Measurements from ENCODE around the gene TAP2. TPM values are rescaled to one million over a fixed set of nuclear protein-coding genes. Genes with fewer than 3 reads are reported as not detected.

Gene TAP2
- total and polyA plus RNA-seq, 5 donors, result 11.2 to 23.3 (median 20.4) TPM

- no peaks in the 10 kb centered on the region for H3K27me3 ChIP-seq (ENCODE audit: control insufficient read depth, insufficient read depth)
- H3K9me3 ChIP-seq (ENCODE audit: control insufficient read depth, low read length), result no peaks in the 10 kb centered on the region
- no peaks in the 10 kb centered on the region for H3K4me1 ChIP-seq (ENCODE audit: control insufficient read depth, insufficient read depth, low read length)
- no peak overlapping the region for H3K4me3 ChIP-seq (ENCODE audit: low read length)
- no peak for ATAC-seq
- no peak for DNase-seq
- intact Hi-C loops (cut with DNase I), result no loop called here
- WGBS, result 79% methylated on average over 13 of the region's 13 CpGs
- H3K27ac ChIP-seq (ENCODE audit: low read length), result no peak overlapping the region
Measured at GRCh38 chr6:32832535-32832934, 6.0 kb downstream of the TAP2 start.

- intact Hi-C loops (cut with DNase I), result no loop called here
- DNase-seq, result no peak
- Histone ChIP-seq H3K9me3 (ENCODE audit: control insufficient read depth, low read length) (no peaks in the 10 kb centered on the region), H3K4me1 (ENCODE audit: control insufficient read depth, insufficient read depth, low read length) (no peaks in the 10 kb centered on the region), H3K27ac (ENCODE audit: low read length) (no peak overlapping the region), H3K4me3 (ENCODE audit: low read length) (no peak overlapping the region), H3K27me3 (ENCODE audit: control insufficient read depth, insufficient read depth) (no peaks in the 10 kb centered on the region)
- WGBS, result 88% methylated on average over 5 of the region's 5 CpGs
- no peak for ATAC-seq
Measured at GRCh38 chr6:32830936-32831335, 7.6 kb downstream of the TAP2 start.

GRCh38 chr6:32830017-32830416 lies 8.5 kb downstream of the TAP2 start:
- Histone ChIP-seq H3K27me3 (ENCODE audit: control insufficient read depth, insufficient read depth) (no peaks in the 10 kb centered on the region), H3K27ac (ENCODE audit: low read length) (no peak overlapping the region), H3K4me3 (ENCODE audit: low read length) (no peak overlapping the region), H3K9me3 (ENCODE audit: control insufficient read depth, low read length) (no peaks in the 10 kb centered on the region), H3K4me1 (ENCODE audit: control insufficient read depth, insufficient read depth, low read length) (no peaks in the 10 kb centered on the region)
- WGBS, result 96% methylated on average over 5 of the region's 5 CpGs
- intact Hi-C loops (cut with DNase I), result no loop called here
- no peak for ATAC-seq
- peak in 1 of 3 donors; percentile 22 for DNase-seq

GRCh38 chr6:32829495-32829894 lies 9.0 kb downstream of the TAP2 start:
- WGBS, result 81% methylated on average over 7 of the region's 7 CpGs

GRCh38 chr6:32827025-32827424 lies 11.5 kb downstream of the TAP2 start:
- Histone ChIP-seq H3K27me3 (ENCODE audit: control insufficient read depth, insufficient read depth) (no peaks in the 10 kb centered on the region), H3K4me3 (ENCODE audit: low read length) (no peak overlapping the region), H3K9me3 (ENCODE audit: control insufficient read depth, low read length) (no peaks in the 10 kb centered on the region), H3K27ac (ENCODE audit: low read length) (no peak overlapping the region), H3K4me1 (ENCODE audit: control insufficient read depth, insufficient read depth, low read length) (no peaks in the 10 kb centered on the region)
- DNase-seq (no peak), ATAC-seq (no peak)
- intact Hi-C loops (cut with DNase I), result loop anchor here in 1 of 4 donors (5.0 kb wide), 1 partner anchor 40 kb away; no protein-coding TSS in a partner anchor
- WGBS, result 76% methylated on average over 3 of the region's 3 CpGs

More at GRCh38 chr6:32829495-32829894, 9.0 kb downstream of the TAP2 start:
- H3K27ac ChIP-seq (ENCODE audit: low read length), result no peak overlapping the region
- no peaks in the 10 kb centered on the region for H3K4me1 ChIP-seq (ENCODE audit: control insufficient read depth, insufficient read depth, low read length)
- H3K9me3 ChIP-seq (ENCODE audit: control insufficient read depth, low read length), result no peaks in the 10 kb centered on the region
- no peaks in the 10 kb centered on the region for H3K27me3 ChIP-seq (ENCODE audit: control insufficient read depth, insufficient read depth)
- no peak overlapping the region for H3K4me3 ChIP-seq (ENCODE audit: low read length)
- intact Hi-C loops (cut with DNase I), result loop anchor here in 1 of 4 donors (5.0 kb wide), 1 partner anchor 38 kb away; no protein-coding TSS in a partner anchor
- DNase-seq, result peak in 1 of 3 donors; percentile 33
- peak; percentile 20 to 63 for ATAC-seq

- Histone ChIP-seq H3K9me3 (ENCODE audit: control insufficient read depth, low read length) (no peaks in the 10 kb centered on the region), H3K27me3 (ENCODE audit: control insufficient read depth, insufficient read depth) (no peaks in the 10 kb centered on the region), H3K4me3 (ENCODE audit: low read length) (no peak overlapping the region), H3K4me1 (ENCODE audit: control insufficient read depth, insufficient read depth, low read length) (no peaks in the 10 kb centered on the region), H3K27ac (ENCODE audit: low read length) (peak overlapping the region; percentile 9)
- DNase-seq (peak in 1 of 3 donors; percentile 28), ATAC-seq (peak; percentile 77 to 84)
- WGBS, result 29% methylated on average over 2 of the region's 2 CpGs
- intact Hi-C loops (cut with DNase I), result loop anchor here in 1 of 4 donors (5.0 kb wide), 1 partner anchor 41 kb away; no protein-coding TSS in a partner anchor
Measured at GRCh38 chr6:32825966-32826365, 12.6 kb downstream of the TAP2 start.

GRCh38 chr6:32819729-32820128 lies 18.8 kb downstream of the TAP2 start:
- ATAC-seq (no peak), DNase-seq (no peak)
- intact Hi-C loops (cut with DNase I), result no loop called here
- Histone ChIP-seq H3K4me1 (ENCODE audit: control insufficient read depth, insufficient read depth, low read length) (no peaks in the 10 kb centered on the region), H3K27ac (ENCODE audit: low read length) (no peak overlapping the region), H3K4me3 (ENCODE audit: low read length) (no peak overlapping the region), H3K27me3 (ENCODE audit: control insufficient read depth, insufficient read depth) (no peaks in the 10 kb centered on the region), H3K9me3 (ENCODE audit: control insufficient read depth, low read length) (no peaks in the 10 kb centered on the region)
- 63% methylated on average over 3 of the region's 3 CpGs for WGBS

GRCh38 chr6:32818867-32819266 lies 19.7 kb downstream of the TAP2 start:
- ATAC-seq, result no peak
- Histone ChIP-seq H3K4me1 (ENCODE audit: control insufficient read depth, insufficient read depth, low read length) (no peaks in the 10 kb centered on the region), H3K27me3 (ENCODE audit: control insufficient read depth, insufficient read depth) (no peaks in the 10 kb centered on the region), H3K4me3 (ENCODE audit: low read length) (no peak overlapping the region), H3K9me3 (ENCODE audit: control insufficient read depth, low read length) (no peaks in the 10 kb centered on the region), H3K27ac (ENCODE audit: low read length) (no peak overlapping the region)
- WGBS, result 72% methylated on average over 2 of the region's 2 CpGs
- intact Hi-C loops (cut with DNase I), result no loop called here
- DNase-seq, result no peak

GRCh38 chr6:32816746-32817204 lies 21.8 kb downstream of the TAP2 start, which contains the start of gene HLA-DOB:
Gene HLA-DOB, minus strand, starts transcription at chr6:32817002. Its CDS starts 51 bp downstream, at chr6:32816951.
- intact Hi-C loops (cut with DNase I), result no loop called here
- DNase-seq (no peak), ATAC-seq (peak in 1 of 2 donors; percentile 70)
- Histone ChIP-seq H3K4me3 (ENCODE audit: low read length) (no peak within 1 kb of the TSS), H3K9me3 (ENCODE audit: control insufficient read depth, low read length) (no peaks in the 10 kb centered on the region), H3K27me3 (ENCODE audit: control insufficient read depth, insufficient read depth) (no peaks in the 10 kb centered on the region), H3K27ac (ENCODE audit: low read length) (no peak within 1 kb of the TSS), H3K4me1 (ENCODE audit: control insufficient read depth, insufficient read depth, low read length) (no peaks in the 10 kb centered on the region)
- 46% methylated on average over 3 of the region's 3 CpGs for WGBS

- Histone ChIP-seq H3K27me3 (ENCODE audit: control insufficient read depth, insufficient read depth) (no peaks in the 10 kb centered on the region), H3K27ac (ENCODE audit: low read length) (no peak overlapping the region), H3K4me1 (ENCODE audit: control insufficient read depth, insufficient read depth, low read length) (no peaks in the 10 kb centered on the region), H3K9me3 (ENCODE audit: control insufficient read depth, low read length) (no peaks in the 10 kb centered on the region), H3K4me3 (ENCODE audit: low read length) (no peak overlapping the region)
- ATAC-seq (no peak), DNase-seq (no peak)
- WGBS, result 74% methylated on average over 2 of the region's 2 CpGs
- intact Hi-C loops (cut with DNase I), result no loop called here
Measured at GRCh38 chr6:32815996-32816395, 22.5 kb downstream of the TAP2 start.

- H3K4me3 ChIP-seq (ENCODE audit: low read length), result no peak overlapping the region
- WGBS, result 67% methylated on average over 5 of the region's 5 CpGs
- no peak overlapping the region for H3K27ac ChIP-seq (ENCODE audit: low read length)
- ATAC-seq (peak in 1 of 2 donors; percentile 30), DNase-seq (no peak)
- H3K9me3 ChIP-seq (ENCODE audit: control insufficient read depth, low read length), result no peaks in the 10 kb centered on the region
- no peaks in the 10 kb centered on the region for H3K4me1 ChIP-seq (ENCODE audit: control insufficient read depth, insufficient read depth, low read length)
- H3K27me3 ChIP-seq (ENCODE audit: control insufficient read depth, insufficient read depth), result no peaks in the 10 kb centered on the region
- intact Hi-C loops (cut with DNase I), result no loop called here
Measured at GRCh38 chr6:32815115-32815514, 23.4 kb downstream of the TAP2 start.

- intact Hi-C loops (cut with DNase I), result no loop called here
Measured at GRCh38 chr6:32814145-32814544, 24.4 kb downstream of the TAP2 start.

More at GRCh38 chr6:32814145-32814544, 24.4 kb downstream of the TAP2 start:
- ATAC-seq (no peak), DNase-seq (no peak)
- Histone ChIP-seq H3K9me3 (ENCODE audit: control insufficient read depth, low read length) (no peaks in the 10 kb centered on the region), H3K4me1 (ENCODE audit: control insufficient read depth, insufficient read depth, low read length) (no peaks in the 10 kb centered on the region), H3K27ac (ENCODE audit: low read length) (no peak overlapping the region), H3K4me3 (ENCODE audit: low read length) (no peak overlapping the region), H3K27me3 (ENCODE audit: control insufficient read depth, insufficient read depth) (no peaks in the 10 kb centered on the region)
- WGBS, result 92% methylated on average over 2 of the region's 2 CpGs

Measured in right cardiac atrium (tissue), 5 donors.